Mononuclear cell (primary cell): ENCODE data around the gene GPX3. TPM values are rescaled to one million over a fixed set of nuclear protein-coding genes. Genes with fewer than 3 reads are reported as not detected.

Source experiments
- H3K27me3 ChIP-seq: 2 replicates; pipeline ENCODE4 v1.6.0; 2011; ENCODE audit warnings: low read length, control low read depth; ENCODE audit not compliant: insufficient read depth
- H3K4me1 ChIP-seq: 2 replicates; pipeline ENCODE4 v1.5.1; 2011; ENCODE audit warnings: mild to moderate bottlenecking, low read length, control low read depth; ENCODE audit not compliant: insufficient read depth
- H3K4me3 ChIP-seq: 2 replicates; pipeline ENCODE4 v1.5.1; 2011; ENCODE audit warnings: mild to moderate bottlenecking, low read length, moderate library complexity
- H3K9me3 ChIP-seq: 2 replicates; pipeline ENCODE4 v1.5.1; 2011; ENCODE audit warnings: low read depth, mild to moderate bottlenecking, control low read depth, low read length
- total RNA-seq: library from RNA; depleted of rRNA; stranded (reverse); fragments of >200 nt; gene quantifications from one replicate; pipeline ENCODE4 v1.2.3, GENCODE V29; 2012

GPX3 gene
- total RNA-seq, 1 donor: 1.6 TPM

DNA sequence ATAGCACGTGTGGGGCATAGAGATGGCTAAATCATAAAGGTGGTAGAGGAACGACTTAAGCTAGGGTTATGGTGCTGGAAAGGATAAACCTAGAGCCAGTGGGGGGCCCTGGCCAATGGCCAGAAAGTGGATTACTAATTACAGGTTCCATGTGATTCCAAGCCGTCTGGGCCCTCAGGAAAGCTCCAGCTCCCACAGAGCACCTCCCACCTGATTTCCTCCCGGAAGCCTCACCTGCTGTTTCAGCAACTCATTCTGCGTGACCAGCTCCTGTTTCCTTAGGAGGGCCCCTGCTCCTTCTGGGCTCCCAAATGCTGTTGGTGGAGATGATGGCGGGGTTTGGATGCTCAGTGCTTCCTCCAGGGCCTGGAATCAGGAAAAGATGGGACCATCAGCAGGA, 16.2 kb downstream of the GPX3 start:
- Histone ChIP-seq H3K9me3 (no peaks in the 10 kb centered on the region), H3K4me1 (no peaks in the 10 kb centered on the region), H3K27me3 (no peaks in the 10 kb centered on the region), H3K4me3 (no peak overlapping the region)

DNA sequence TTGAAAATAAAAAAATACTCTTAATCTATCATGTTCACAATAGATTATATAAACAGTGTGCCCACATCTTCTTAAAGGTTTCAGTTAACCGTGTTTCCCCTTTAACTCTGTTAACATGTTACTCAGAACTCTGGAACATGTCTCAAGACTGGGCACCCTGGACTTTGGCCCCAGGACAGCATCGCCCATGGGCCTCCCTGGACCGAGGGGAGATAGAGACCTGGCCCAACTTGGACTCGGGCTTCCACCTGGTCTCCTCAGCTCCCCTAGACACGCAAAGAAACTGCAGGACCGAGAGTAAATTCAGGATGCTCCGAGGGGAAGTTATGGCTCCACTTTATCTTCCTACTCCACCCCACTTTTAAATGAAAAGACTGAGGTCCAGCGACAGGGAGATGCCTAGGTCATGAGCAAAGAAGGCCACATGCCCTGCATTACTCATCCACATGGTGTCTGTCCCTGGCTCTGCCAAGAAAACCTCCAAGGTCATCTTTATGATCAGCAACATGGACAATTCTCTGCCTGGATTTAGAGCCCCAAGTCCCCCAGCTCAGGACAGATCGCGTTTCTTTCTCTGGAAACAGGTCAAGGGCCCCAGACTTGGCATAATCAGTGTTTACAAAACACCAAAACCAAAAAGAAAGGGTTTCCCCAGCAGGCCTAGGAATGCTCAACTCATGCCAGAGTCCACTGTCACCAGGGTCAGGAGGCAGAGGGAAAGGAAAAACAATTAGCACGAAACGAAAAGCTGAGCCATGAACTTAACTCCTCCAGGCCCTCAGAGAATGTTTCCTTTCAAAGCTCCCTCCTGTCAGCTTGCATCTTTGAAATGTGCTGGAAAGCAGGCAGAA, 17.4 kb downstream of the GPX3 start:
- no peaks in the 10 kb centered on the region for H3K4me1 ChIP-seq
- H3K27me3 ChIP-seq: no peaks in the 10 kb centered on the region
- H3K9me3 ChIP-seq: no peaks in the 10 kb centered on the region
- no peak overlapping the region for H3K4me3 ChIP-seq

DNA sequence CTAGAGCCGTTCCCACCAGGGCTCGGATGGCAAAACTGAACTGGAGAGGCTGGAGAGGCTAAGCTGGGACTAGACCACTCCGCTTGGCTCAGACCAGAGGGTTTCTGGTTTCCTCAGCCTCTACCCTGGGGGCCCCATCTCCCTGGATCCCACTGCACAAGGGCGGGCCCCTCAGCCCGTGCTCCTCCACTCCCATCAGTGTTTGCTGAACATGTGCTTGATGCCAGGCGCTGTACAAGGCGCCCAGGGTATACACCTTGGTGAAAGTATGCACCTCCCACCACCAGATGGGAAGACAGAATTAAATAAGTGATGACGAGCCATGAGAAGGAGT, 18.0 kb downstream of the GPX3 start:
- no peaks in the 10 kb centered on the region for H3K9me3 ChIP-seq
- no peaks in the 10 kb centered on the region for H3K27me3 ChIP-seq
- no peak overlapping the region for H3K4me3 ChIP-seq
- no peaks in the 10 kb centered on the region for H3K4me1 ChIP-seq

DNA sequence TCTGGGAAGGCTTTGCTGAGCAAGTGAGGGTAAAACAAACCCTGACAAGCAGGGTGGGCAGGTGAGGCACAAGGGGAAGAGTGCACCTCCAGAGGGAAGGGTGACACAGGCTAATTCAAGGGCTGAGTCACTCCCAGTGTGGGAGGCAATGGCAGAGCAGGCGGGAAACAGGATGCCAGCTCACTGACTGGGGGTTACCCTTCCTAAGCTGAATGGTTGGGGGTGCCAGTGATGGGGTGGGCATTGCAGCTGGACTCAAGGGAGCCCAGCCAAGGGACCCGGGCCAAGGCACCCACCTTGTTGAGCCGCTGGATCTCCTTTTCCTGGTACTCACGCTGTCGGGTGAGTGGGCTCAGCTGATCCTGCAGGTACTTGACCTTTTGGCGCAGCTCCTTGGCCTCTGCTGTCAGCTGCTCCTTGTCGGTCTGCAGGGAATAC, 18.4 kb downstream of the GPX3 start:
- H3K4me1 ChIP-seq: no peaks in the 10 kb centered on the region
- H3K27me3 ChIP-seq: no peaks in the 10 kb centered on the region
- H3K9me3 ChIP-seq: no peaks in the 10 kb centered on the region
- no peak overlapping the region for H3K4me3 ChIP-seq

DNA sequence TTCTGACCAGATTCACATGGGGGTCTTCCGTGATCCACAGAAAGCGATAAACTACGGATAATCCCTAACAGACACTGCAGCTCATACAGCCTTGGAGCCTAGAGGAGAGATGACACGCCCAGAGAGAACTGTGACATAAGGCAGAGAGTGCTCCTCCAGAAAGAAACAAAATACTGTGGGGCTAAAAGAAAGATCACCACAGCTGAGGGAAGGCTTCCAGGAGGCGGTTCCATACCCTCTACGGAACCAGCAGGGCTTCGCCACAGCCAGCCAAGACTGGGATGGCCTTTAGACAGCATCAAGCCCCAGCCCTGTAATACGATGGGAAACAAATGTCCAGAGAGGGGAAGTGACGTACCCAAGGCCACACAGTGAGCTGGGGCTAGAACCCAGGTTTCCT, 19.3 kb downstream of the GPX3 start:
- no peak overlapping the region for H3K4me3 ChIP-seq
- H3K9me3 ChIP-seq: no peaks in the 10 kb centered on the region
- H3K4me1 ChIP-seq: no peaks in the 10 kb centered on the region
- no peaks in the 10 kb centered on the region for H3K27me3 ChIP-seq

DNA sequence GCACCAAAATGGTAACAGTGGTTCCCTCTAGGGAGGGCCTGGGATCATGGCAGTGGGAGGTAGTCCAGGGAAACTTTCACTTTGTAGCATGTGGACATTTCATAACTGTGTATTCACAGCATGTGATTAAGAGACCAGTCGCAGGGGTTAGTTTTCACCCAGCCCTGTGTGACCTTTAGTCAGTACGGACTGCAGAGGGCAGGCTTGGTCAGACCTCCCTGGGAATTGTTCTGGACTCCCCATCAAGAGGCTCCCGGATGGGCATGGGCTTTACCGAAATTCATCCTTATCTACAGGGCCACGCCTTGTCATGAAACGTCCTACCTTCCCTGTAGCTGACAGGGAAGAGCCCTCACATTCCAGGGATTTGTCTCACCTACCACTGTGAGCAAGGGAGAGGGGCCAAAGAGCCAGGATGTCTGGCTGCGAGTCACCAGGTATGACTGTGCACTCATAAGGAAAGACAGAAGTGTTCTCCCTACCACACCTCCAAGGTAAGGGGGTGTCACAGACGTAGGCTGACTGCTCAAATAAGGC, 19.9 kb downstream of the GPX3 start:
- Histone ChIP-seq H3K4me1 (no peaks in the 10 kb centered on the region), H3K4me3 (no peak overlapping the region), H3K9me3 (no peaks in the 10 kb centered on the region), H3K27me3 (no peaks in the 10 kb centered on the region)

DNA sequence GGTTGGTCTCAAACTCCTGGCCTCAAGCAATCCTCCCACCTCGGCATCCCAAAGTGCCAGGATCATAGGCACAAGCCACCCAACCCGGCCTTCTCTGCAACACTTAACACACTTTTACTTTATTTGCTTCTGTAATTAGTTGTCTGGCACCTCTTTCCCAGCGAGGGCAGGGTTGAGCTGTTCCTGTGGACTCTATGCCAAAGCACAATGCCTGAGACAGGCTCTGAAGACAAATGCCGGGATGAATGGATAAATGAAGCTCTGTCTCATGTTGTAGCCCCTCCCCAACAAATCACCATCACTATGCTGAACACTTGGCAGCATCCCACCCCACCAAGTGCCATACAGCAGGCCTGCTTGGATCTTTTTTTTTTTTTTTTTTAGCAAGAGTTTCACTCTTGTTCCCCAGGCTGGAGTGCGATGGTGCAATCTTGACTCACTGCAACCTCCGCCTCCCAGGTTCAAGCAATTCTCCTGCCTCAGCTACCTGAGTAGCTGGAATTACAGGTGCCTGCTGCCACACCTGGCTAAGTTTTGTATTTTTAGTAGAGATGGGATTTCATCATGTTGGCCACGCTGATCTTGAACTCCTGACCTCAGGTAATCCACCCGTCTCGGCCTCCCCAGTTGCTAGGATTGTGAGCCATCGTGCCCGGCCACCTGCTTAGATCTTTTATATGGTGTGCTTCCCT, 21.3 kb downstream of the GPX3 start:
- Histone ChIP-seq H3K27me3 (no peaks in the 10 kb centered on the region), H3K4me1 (no peaks in the 10 kb centered on the region), H3K9me3 (no peaks in the 10 kb centered on the region), H3K4me3 (no peak overlapping the region)

DNA sequence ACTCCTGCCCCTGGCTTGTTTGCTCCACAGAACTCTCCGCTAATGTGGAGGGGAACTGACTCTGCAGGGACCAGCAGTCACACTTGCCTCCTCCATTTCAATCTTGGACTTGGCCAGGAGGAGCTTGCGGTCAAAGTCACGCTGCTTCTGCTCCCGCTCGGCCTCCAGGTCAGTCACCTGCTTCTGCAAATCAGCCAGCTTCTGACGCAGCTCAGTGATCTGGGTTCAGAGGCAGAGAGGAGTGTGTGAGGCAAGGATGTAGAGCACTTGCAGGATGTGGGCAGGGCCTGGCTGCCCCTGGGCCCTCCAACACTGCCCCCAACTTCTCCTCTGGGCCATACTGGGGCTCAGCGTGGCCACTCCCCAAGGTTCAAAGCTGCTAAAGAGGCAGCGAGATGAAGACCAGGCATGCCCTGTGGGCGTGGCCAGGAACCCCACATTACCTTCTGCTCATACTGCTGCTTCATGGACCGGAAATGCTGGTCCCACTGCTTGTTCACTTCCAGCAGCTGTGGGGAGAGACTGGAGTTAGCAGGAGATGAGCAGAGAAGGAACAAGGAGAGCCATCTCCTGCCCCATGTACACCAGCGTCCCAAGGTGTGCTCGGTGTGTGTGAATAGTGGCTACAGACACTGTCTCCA, 22.2 kb downstream of the GPX3 start:
- Histone ChIP-seq H3K9me3 (no peaks in the 10 kb centered on the region), H3K4me3 (no peak overlapping the region), H3K27me3 (no peaks in the 10 kb centered on the region), H3K4me1 (no peaks in the 10 kb centered on the region)

DNA sequence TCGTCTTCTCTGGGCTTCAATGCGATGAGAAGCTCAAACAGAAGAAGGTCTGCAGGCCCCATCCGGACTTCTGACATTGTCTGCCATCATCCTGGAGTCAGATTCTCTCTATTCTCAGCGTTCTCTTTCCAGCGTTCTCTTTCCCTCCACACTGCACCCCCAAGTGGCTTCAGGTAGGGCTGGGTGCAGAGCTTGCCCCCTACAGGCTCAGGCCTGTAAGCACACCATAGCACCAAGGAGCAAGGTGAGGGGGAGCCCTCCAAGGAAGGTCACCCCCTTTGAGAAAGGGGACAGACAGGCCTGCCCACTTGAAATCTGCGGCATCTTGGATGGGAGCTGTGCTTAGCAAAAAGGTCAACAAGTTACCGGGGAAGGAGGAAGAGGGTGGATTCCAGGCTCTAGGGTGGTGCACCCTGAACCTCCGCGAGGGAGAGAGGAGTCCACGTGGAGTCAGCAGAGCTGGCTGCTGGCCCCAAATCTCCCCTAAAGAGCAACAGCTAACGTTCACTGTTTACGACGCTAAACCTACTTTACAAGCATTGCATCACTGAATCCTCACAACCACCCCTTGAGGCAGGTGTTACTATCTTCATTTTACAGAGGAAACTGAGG, 27.5 kb downstream of the GPX3 start:
- Histone ChIP-seq H3K9me3 (no peaks in the 10 kb centered on the region), H3K27me3 (no peaks in the 10 kb centered on the region), H3K4me3 (no peak overlapping the region), H3K4me1 (peaks cover 13% of the 10 kb centered on the region)

DNA sequence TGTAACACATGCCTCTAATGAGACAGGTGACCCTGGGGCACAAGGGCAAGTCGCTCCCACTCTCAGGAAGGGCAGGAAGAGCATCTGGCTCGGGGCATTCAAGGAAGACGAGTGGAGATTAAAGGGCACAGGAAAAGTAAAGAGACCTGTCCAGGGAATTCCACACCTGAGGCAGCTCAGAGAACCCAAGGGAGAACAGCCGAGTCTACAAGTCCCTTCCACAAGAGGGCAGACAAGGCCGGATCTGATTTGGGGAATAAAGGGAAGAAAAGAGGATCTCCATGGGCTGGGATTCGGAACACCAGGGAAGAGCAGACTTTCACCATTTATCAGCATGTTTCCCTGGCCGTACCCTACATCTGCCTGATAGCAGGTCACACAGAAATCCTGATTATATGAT, 28.1 kb downstream of the GPX3 start:
- Histone ChIP-seq H3K4me1 (peaks cover 19% of the 10 kb centered on the region), H3K27me3 (no peaks in the 10 kb centered on the region), H3K9me3 (no peaks in the 10 kb centered on the region), H3K4me3 (no peak overlapping the region)

DNA sequence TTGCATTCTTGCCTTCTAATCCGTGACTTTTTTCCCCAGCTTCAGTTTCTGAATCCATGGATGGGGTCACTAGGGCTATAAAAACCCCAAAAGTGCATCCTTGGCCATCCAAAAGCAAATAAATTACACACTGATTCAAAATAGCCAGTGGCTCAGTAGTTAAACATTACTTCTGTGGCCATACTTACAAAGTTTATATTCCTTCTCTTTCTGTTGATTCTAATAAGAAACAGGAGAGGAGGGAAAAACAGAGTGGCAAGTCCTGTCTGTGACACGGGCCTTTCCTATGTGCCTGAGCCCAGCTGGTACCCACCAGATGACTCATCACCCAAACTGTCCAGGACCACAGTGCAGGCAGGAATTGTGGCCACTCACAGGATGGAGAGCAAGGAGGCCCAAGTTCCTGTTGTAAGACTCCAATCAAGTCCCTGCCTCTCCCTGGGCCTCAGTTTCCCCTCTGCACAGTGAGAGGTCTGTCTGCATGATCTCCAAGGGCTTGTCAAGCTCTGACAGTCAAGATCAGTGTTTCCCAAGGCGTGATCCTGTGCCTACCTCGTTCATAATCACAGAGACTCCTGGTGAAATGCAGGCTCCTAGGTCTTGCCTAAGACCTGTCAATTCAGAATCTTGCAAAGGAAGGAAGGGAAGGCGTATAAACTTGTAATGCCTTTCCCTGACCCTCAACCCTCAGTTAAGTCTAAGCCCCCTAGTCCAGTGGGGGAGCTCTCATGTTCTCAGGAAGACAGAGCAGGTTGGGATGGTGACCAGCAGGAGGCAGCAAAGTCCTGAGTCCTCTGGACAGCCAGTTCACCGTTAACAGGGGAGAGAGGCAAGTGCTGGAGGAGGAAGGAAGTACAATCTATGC, 30.9 kb downstream of the GPX3 start:
- Histone ChIP-seq H3K9me3 (no peaks in the 10 kb centered on the region), H3K27me3 (no peaks in the 10 kb centered on the region), H3K4me3 (no peak overlapping the region), H3K4me1 (peaks cover 44% of the 10 kb centered on the region)

DNA sequence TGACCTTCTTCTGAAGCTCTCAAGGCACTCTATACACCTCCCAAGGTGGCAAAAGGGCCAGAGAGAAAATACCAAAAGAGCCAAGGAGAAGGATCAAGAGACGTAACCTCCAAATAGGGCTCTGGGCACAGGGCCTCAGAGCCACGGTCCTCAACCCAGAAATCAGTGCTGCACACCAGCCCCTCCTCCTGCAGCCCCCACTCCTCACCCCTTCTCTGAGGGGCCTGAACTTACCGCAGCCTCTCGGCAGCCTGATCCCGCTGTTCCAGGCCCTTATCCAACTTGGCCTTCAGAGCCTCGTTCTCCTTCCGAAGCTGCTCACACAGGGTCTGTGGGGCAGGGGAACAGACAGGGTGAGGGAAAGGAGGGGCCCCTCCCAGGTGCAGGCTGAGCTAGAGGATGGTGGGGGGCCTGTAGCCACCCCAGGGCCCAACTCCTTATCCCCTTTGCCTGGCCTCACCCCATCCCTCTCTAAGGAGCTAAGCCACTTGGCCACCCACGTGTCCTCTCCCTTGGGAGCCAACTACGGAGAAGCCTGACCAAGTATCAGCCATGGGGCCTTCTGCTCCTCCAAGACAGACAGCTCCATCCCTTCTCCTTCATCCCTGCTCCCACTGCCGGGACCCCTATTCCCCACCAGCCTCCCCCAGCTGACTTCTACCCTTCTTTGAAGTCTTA, 31.7 kb downstream of the GPX3 start:
- Histone ChIP-seq H3K9me3 (no peaks in the 10 kb centered on the region), H3K4me3 (no peak overlapping the region), H3K27me3 (no peaks in the 10 kb centered on the region), H3K4me1 (peaks cover 51% of the 10 kb centered on the region)

DNA sequence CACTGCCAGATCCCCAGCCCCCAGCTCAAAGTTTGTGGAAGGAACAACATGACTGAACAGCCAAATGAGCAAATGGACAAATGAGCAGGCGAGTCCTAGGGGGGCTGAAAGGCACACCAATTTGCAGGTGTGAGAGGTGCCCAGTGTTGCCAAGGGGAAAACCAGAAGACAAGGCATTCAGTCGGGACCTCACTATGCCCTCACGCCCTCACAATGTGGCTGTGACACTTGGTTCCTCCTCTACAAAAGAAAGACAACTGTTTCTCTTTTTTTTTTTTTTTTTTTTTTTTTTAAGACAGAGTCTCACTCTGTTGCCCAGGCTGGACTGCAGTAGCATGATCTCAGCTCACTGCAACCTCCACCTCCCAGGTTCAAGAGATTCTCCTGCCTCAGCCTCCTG, 32.4 kb downstream of the GPX3 start:
- peaks cover 59% of the 10 kb centered on the region for H3K4me1 ChIP-seq
- H3K9me3 ChIP-seq: no peaks in the 10 kb centered on the region
- no peak overlapping the region for H3K4me3 ChIP-seq
- no peaks in the 10 kb centered on the region for H3K27me3 ChIP-seq
